Hepatocyte (in vitro differentiated cells): Measurements from ENCODE around the gene NRIP1. TPM values are rescaled to one million over a fixed set of nuclear protein-coding genes. Genes with fewer than 3 reads are reported as not detected.

Experiments used
- DNase-seq: peaks from one replicate; pipeline ENCODE4 v3.0.0-alpha.2; 2016; ENCODE audit warnings: low spot score
- H2AFZ ChIP-seq: fragments of 200-600 bp; sonication (generic); 2 replicates; pipeline ENCODE4 v1.6.0; 2016; ENCODE audit warnings: antibody characterized with exemption, mild to moderate bottlenecking
- H3K27ac ChIP-seq: fragments of 200-600 bp; sonication (generic); 2 replicates; pipeline ENCODE4 v1.5.1; 2016; ENCODE audit warnings: mild to moderate bottlenecking
- H3K27me3 ChIP-seq: fragments of 200-600 bp; sonication (generic); 2 replicates; pipeline ENCODE4 v1.6.1; 2016
- H3K36me3 ChIP-seq: fragments of 200-600 bp; sonication (generic); replicated peaks from 2 replicates; pipeline ENCODE4 v1.5.1; 2016; ENCODE audit warnings: low read depth; ENCODE audit not compliant: insufficient read depth
- H3K4me1 ChIP-seq: fragments of 200-600 bp; sonication (generic); 2 replicates; pipeline ENCODE4 v1.5.1; 2016; ENCODE audit warnings: mild to moderate bottlenecking, moderate library complexity; ENCODE audit not compliant: insufficient read depth
- H3K4me2 ChIP-seq: fragments of 200-600 bp; sonication (generic); 2 replicates; pipeline ENCODE4 v1.6.0; 2016
- H3K4me3 ChIP-seq: fragments of 200-600 bp; sonication (generic); 2 replicates; pipeline ENCODE4 v1.5.1; 2016; ENCODE audit warnings: mild to moderate bottlenecking
- H3K79me2 ChIP-seq: fragments of 200-600 bp; sonication (generic); 2 replicates; pipeline ENCODE4 v1.6.0; 2017; ENCODE audit warnings: mild to moderate bottlenecking
- H3K9me2 ChIP-seq: fragments of 200-600 bp; sonication (generic); replicated peaks from 2 replicates; pipeline ENCODE4 v1.6.0; 2017; ENCODE audit warnings: mild to moderate bottlenecking; ENCODE audit not compliant: insufficient read depth
- H3K9me3 ChIP-seq: fragments of 200-600 bp; sonication (generic); 2 replicates; pipeline ENCODE4 v1.5.1; 2016; ENCODE audit warnings: low read depth, mild to moderate bottlenecking
- H4K20me1 ChIP-seq: fragments of 200-600 bp; sonication (generic); 2 replicates; pipeline ENCODE4 v1.6.0; 2016; ENCODE audit warnings: mild to moderate bottlenecking; ENCODE audit not compliant: insufficient read depth, poor library complexity, severe bottlenecking
- EZH2 ChIP-seq: fragments of 200-600 bp; sonication (generic); IDR thresholded peaks from 2 replicates; pipeline ENCODE4 v1.6.1; 2016; ENCODE audit warnings: antibody characterized with exemption, mild to moderate bottlenecking, borderline replicate concordance
- EZH2phosphoT487 ChIP-seq: fragments of 200-600 bp; sonication (generic); IDR thresholded peaks from one replicate; pipeline ENCODE4 v1.6.1; 2018; ENCODE audit warnings: antibody characterized with exemption, mild to moderate bottlenecking, low read depth, moderate library complexity; ENCODE audit not compliant: unreplicated experiment, severe bottlenecking
- WGBS: methylation state at CpG from one replicate; pipeline ENCODE4 v1.1.6; 2016; ENCODE audit warnings: low lambda C conversion rate; ENCODE audit errors: missing lambda C conversion rate; 5-methylcytosine and 5-hydroxymethylcytosine counted together
- polyA plus RNA-seq: library from polyadenylated mRNA; unstranded; fragments of >200 nt; fragmentation: Nextera tagmentation; extraction: Ambion mirVana; gene quantifications from 2 replicates; pipeline ENCODE4 v1.2.1, GENCODE V29; 2016
- total RNA-seq: library from RNA; depleted of rRNA; stranded (reverse); fragments of >200 nt; gene quantifications from 2 replicates; pipeline ENCODE4 v1.2.3, GENCODE V29; 2014
- TF ChIP-seq, protein P1 (sequence below): fragments of 200-600 bp; sonication (generic); IDR thresholded peaks from 2 replicates; pipeline ENCODE4 v1.5.1; 2016; ENCODE audit warnings: antibody characterized with exemption, mild to moderate bottlenecking; ENCODE audit not compliant: poor library complexity

The NRIP1 gene
- total and polyA plus RNA-seq, 2 experiments from 2014 or later, result 11.5 to 62.4 TPM

DNA sequence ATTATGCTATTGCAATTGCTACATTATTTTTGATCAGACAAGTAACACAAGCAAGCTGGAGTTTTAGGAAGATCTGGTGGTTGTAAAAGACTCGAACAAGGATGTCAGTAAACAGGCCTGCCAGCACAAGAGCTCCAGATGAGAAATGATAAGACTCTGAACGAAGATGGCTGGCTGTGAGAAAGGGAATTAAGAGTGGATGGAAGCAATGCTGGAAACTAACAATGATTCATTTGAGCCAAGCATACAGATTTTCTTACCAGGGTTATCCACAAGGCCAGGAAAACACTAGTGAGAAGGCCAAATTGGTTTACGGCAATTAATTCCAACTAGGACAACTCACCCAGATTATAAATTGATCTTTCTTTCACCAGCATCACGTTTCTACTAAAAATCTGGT lies 54.2 kb downstream of the NRIP1 start:
- H3K79me2 ChIP-seq, result peaks cover 93% of the 10 kb centered on the region
- H4K20me1 ChIP-seq, result peaks cover 15% of the 10 kb centered on the region
- 66% methylated on average over 4 of the region's 4 CpGs for WGBS
- H2AFZ ChIP-seq, result no peak overlapping the region
- H3K27ac ChIP-seq, result no peak overlapping the region
- DNase-seq, result no peak
- H3K4me1 ChIP-seq, result peaks cover under 1% of the 10 kb centered on the region
- no peak overlapping the region for H3K4me3 ChIP-seq
- no peaks in the 10 kb centered on the region for H3K9me3 ChIP-seq
- H3K9me2 ChIP-seq, result no peaks in the 10 kb centered on the region
- no peaks in the 10 kb centered on the region for H3K27me3 ChIP-seq
- no peaks in the 10 kb centered on the region for H3K36me3 ChIP-seq
- H3K4me2 ChIP-seq, result no peak overlapping the region
- TF ChIP-seq, protein P1, sequence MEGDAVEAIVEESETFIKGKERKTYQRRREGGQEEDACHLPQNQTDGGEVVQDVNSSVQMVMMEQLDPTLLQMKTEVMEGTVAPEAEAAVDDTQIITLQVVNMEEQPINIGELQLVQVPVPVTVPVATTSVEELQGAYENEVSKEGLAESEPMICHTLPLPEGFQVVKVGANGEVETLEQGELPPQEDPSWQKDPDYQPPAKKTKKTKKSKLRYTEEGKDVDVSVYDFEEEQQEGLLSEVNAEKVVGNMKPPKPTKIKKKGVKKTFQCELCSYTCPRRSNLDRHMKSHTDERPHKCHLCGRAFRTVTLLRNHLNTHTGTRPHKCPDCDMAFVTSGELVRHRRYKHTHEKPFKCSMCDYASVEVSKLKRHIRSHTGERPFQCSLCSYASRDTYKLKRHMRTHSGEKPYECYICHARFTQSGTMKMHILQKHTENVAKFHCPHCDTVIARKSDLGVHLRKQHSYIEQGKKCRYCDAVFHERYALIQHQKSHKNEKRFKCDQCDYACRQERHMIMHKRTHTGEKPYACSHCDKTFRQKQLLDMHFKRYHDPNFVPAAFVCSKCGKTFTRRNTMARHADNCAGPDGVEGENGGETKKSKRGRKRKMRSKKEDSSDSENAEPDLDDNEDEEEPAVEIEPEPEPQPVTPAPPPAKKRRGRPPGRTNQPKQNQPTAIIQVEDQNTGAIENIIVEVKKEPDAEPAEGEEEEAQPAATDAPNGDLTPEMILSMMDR, result no peak

DNA sequence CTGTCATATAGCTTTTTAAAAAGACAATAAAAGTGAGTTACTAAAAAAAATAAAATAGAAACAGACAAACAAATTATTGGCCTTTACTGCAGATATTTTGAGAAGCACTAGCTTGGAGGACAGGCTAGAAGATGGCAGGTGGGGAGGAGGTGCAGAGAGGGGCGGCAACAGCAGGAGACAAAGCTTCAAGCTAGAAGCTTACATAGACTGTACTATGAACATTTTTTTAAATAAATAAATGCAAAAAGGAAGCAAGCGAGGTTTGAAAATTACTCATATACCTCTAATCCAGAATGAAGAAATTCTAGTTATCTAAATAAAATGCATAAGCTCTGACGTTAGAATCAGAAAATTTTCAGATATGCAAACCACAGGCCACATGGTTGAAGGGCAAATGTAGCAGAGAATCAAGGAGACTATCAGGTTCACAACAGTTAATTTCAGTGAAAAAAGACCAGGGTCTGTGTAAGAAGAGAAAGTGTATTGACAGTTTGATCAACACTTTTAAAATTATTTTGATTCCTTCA lies 54.9 kb downstream of the NRIP1 start:
- Histone ChIP-seq H2AFZ (no peak overlapping the region), H3K4me1 (peaks cover 8% of the 10 kb centered on the region), H3K79me2 (peaks cover 93% of the 10 kb centered on the region), H3K27ac (no peak overlapping the region), H3K4me2 (no peak overlapping the region), H3K36me3 (no peaks in the 10 kb centered on the region), H3K27me3 (no peaks in the 10 kb centered on the region), H3K4me3 (no peak overlapping the region), H4K20me1 (peaks cover 13% of the 10 kb centered on the region), H3K9me2 (no peaks in the 10 kb centered on the region), H3K9me3 (no peaks in the 10 kb centered on the region)
- no peak for DNase-seq
- WGBS, result 84% methylated on average over 3 of the region's 3 CpGs
- TF ChIP-seq, protein P1, result no peak
- TF ChIP-seq EZH2 (no peak), EZH2phosphoT487 (no peak)

DNA sequence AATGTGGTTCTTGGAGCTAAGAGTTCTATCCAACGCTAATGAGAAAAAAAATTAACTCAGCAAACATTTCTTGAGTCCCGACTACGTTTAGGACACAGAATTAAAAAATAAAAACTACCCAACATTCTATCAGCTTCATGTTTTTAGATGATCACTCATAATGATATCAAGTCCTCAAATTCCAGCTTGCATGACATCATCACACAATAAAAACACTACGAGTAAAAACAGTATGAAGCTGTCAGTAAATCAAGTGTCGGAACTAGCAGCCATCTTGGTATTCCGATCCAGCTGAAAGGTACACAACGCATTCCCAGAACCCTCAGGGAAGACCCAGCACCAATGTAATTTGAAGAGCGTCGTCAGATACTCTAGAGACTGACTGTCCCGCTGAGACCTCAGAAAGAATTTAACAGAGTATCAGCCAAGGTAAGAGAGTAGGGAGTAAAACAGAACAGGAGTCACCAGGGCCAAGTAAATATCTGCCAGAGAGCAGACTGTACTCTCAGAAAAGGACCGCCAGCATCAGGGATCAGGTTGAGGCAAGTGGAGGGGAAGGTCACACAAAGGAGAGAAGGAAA lies 57.0 kb downstream of the NRIP1 start:
- TF ChIP-seq EZH2 (no peak), EZH2phosphoT487 (no peak)
- TF ChIP-seq, protein P1, result no peak
- Histone ChIP-seq H3K9me2 (no peaks in the 10 kb centered on the region), H3K4me2 (no peak overlapping the region), H3K36me3 (no peaks in the 10 kb centered on the region), H4K20me1 (peaks cover 8% of the 10 kb centered on the region), H3K4me1 (peaks cover 9% of the 10 kb centered on the region), H3K27me3 (no peaks in the 10 kb centered on the region), H3K4me3 (no peak overlapping the region), H3K79me2 (peaks cover 93% of the 10 kb centered on the region), H3K27ac (no peak overlapping the region), H2AFZ (no peak overlapping the region), H3K9me3 (no peaks in the 10 kb centered on the region)
- DNase-seq, result no peak
- WGBS, result 95% methylated on average over 11 of the region's 11 CpGs
